Lung (tissue), 12 donors: ENCODE results near the gene KLHL26. TPM values are rescaled to one million over a fixed set of nuclear protein-coding genes. Genes with fewer than 3 reads are reported as not detected.

Source experiments
- ATAC-seq: fragments of 200-7000 bp; cut with Tn5 transposase; one replicate; pipeline ENCODE4 v1.9.1; 2020; ENCODE audit warnings: moderate number of reproducible peaks; ENCODE audit not compliant: insufficient read depth, low FRiP score
- DNase-seq, 3 donors: peaks; one replicate each; pipeline ENCODE4 v3.0.0-alpha.2; 2013 to 2017
- H3K27ac ChIP-seq, 2 donors: one replicate each; pipeline ENCODE4 v1.5.1; 2013; ENCODE audit warnings: mild to moderate bottlenecking in 2 of 2, moderate library complexity in 2 of 2, control low read depth in 1 of 2, inconsistent platforms in 1 of 2, low read depth in 1 of 2, low read length in 1 of 2
- H3K27me3 ChIP-seq, 3 donors: one replicate each; pipeline ENCODE4 v1.5.1; 2013; ENCODE audit warnings: low read length in 2 of 3; ENCODE audit not compliant: control insufficient read depth in 3 of 3, insufficient read depth in 3 of 3
- H3K36me3 ChIP-seq, 4 donors: one replicate each; pipeline ENCODE4 v1.5.1; 2013; ENCODE audit warnings: low read length in 4 of 4, mild to moderate bottlenecking in 1 of 4, moderate library complexity in 1 of 4; ENCODE audit not compliant: control insufficient read depth in 4 of 4, insufficient read depth in 4 of 4
- H3K4me1 ChIP-seq, 5 donors: one replicate each; pipeline ENCODE4 v1.5.1; 2013; ENCODE audit warnings: low read length in 5 of 5, mild to moderate bottlenecking in 2 of 5, moderate library complexity in 1 of 5; ENCODE audit not compliant: control insufficient read depth in 5 of 5, insufficient read depth in 5 of 5
- H3K4me3 ChIP-seq: one replicate; pipeline ENCODE4 v1.5.1; 2013; ENCODE audit warnings: mild to moderate bottlenecking, control low read depth, moderate library complexity
- H3K9ac ChIP-seq, 2 donors: one replicate each; pipeline ENCODE4 v1.5.1; 2013; ENCODE audit warnings: low read length in 2 of 2, control low read depth in 1 of 2; ENCODE audit not compliant: insufficient read depth in 1 of 2
- H3K9me3 ChIP-seq, 4 donors: one replicate each; pipeline ENCODE4 v1.5.1; 2013; ENCODE audit warnings: low read length in 3 of 4, mild to moderate bottlenecking in 1 of 4, moderate library complexity in 1 of 4; ENCODE audit not compliant: control insufficient read depth in 4 of 4, insufficient read depth in 3 of 4
- WGBS, 2 donors: extraction: QIAGEN DNeasy Blood & Tissue Kit; methylation state at CpG; one replicate each; pipeline ENCODE4 v1.1.7; 2013; 5-methylcytosine and 5-hydroxymethylcytosine counted together
- polyA plus RNA-seq, 2 donors: library from polyadenylated mRNA; stranded (reverse); fragments of 200-250 nt; gene quantifications; one replicate each; pipeline ENCODE4 v1.2.1, GENCODE V29; 2013
- total RNA-seq, 2 donors: library from RNA; depleted of rRNA in 1 of 2; stranded (reverse); fragments of >200 nt in 1 of 2; gene quantifications; one replicate each; pipeline ENCODE4 v1.2.1, GENCODE V29; 2014 to 2021
- TF ChIP-seq, protein P1 (sequence below): IDR thresholded peaks from 2 replicates; pipeline ENCODE4 v1.5.1; 2012; ENCODE audit warnings: mild to moderate bottlenecking; ENCODE audit errors: control extremely low read depth, extremely low read depth
- donor health status: control.
- donor health status: control.
- donor health status: Bipolar disorder and iron deficiency.
- donor health status: healthy.
- donor health status: DM: yes; HTN: yes; CAD: no.

KLHL26 gene
- total and polyA plus RNA-seq, 4 donors, result 4.1 to 18.0 (median 8.4) TPM

DNA sequence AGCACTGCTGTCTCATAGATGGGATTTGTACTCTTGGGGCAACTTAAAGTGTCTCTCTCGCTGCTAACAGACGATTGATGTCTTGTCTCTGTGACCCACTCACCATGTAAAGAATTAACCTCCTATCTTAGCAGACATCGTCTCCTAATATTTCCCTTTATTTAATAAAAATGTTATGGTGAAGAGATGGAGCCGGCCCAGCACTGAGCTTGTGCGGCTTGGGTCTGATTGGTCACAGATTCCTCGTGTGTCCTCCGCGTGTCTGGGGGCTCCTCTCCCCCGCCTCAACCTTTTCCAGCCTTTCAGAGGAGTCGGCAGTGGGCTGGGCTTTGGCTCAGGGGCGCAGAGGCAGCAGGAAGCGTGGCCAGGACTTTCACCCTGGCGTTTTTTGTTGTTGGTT is 33.5 kb downstream of the KLHL26 start:
- peaks cover 0 to 14% (median 2%) of the 10 kb centered on the region in 5 donors for H3K4me1 ChIP-seq
- H3K4me3 ChIP-seq, result no peak overlapping the region
- no peak for ATAC-seq
- H3K27me3 ChIP-seq, result no peaks in the 10 kb centered on the region
- TF ChIP-seq, protein P1, sequence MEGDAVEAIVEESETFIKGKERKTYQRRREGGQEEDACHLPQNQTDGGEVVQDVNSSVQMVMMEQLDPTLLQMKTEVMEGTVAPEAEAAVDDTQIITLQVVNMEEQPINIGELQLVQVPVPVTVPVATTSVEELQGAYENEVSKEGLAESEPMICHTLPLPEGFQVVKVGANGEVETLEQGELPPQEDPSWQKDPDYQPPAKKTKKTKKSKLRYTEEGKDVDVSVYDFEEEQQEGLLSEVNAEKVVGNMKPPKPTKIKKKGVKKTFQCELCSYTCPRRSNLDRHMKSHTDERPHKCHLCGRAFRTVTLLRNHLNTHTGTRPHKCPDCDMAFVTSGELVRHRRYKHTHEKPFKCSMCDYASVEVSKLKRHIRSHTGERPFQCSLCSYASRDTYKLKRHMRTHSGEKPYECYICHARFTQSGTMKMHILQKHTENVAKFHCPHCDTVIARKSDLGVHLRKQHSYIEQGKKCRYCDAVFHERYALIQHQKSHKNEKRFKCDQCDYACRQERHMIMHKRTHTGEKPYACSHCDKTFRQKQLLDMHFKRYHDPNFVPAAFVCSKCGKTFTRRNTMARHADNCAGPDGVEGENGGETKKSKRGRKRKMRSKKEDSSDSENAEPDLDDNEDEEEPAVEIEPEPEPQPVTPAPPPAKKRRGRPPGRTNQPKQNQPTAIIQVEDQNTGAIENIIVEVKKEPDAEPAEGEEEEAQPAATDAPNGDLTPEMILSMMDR, result no peak
- no peak for DNase-seq
- no peak overlapping the region for H3K9ac ChIP-seq
- H3K36me3 ChIP-seq, result peaks cover 0 to 47% (median 0%) of the 10 kb centered on the region in 4 donors
- peaks cover 0 to 6% (median 0%) of the 10 kb centered on the region in 4 donors for H3K9me3 ChIP-seq
- 89 to 91% methylated on average over 13 of the region's 13 CpGs for WGBS, 2 donors
- H3K27ac ChIP-seq, result no peak overlapping the region

DNA sequence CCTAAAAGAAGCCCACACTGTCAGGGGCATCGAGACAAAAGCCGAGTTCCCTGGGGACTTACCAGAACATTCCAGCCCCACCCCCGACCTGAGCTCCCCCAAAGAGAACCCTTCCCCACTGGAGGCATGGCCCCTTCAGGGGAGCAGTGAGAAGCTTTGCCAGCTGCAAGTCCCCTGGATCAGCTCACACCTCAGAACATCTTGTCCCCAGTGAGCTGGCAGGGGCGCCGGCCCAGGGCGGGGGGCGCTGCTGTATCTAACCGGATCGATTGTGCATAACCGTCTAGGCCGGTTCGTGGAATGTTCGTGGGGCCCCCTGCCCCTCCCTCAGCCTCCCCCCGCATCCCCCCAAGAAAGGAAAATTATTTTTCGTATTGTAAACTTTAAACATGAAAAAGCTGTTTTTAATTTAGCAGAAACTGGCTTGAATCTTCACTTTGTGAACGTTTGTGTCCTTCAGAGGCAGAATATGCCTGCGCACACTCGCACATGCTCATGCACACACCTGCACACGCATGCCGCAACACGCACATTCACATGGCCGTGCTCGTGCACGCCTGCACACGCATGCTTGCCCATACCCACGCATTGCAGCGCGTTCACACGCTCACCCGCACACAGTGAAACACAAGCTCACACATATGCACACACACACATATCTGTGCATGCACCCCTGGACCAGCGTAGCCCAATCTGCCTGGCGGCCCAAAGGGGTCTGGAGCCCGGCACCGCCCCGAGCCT is 34.6 kb downstream of the KLHL26 start:
- no peak overlapping the region for H3K27ac ChIP-seq
- no peak for DNase-seq
- H3K4me1 ChIP-seq, result peaks cover 0 to 14% (median 2%) of the 10 kb centered on the region in 5 donors
- peaks cover 0 to 6% (median 0%) of the 10 kb centered on the region in 4 donors for H3K9me3 ChIP-seq
- H3K9ac ChIP-seq, result no peak overlapping the region
- no peaks in the 10 kb centered on the region for H3K27me3 ChIP-seq
- no peak for ATAC-seq
- 88 to 89% methylated on average over 35 of the region's 35 CpGs for WGBS, 2 donors
- H3K36me3 ChIP-seq, result peaks cover 0 to 36% (median 0%) of the 10 kb centered on the region in 4 donors
- H3K4me3 ChIP-seq, result no peak overlapping the region
- TF ChIP-seq, protein P1, result no peak

DNA sequence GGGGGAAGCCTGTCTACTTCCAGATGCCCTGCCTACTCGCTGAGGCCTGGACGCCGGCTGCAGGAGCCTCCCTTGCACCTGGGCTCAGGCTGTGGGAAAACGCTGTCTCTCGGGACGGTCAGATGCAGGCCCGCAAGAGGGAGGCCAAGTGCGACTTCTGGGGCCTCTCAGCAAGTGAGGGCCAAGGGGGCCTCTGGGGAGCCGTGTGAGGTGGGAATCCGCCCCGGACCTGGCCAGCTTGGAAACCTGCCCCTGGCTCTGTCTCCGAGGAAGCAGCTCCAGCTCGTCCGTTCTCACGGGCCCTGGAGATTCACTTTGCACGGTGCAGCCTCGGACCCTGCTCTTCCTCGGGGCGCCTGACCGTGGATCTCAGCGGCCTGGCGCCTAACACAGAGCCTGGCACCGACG is 35.2 kb downstream of the KLHL26 start:
- no peak for ATAC-seq
- DNase-seq, result no peak
- H3K27me3 ChIP-seq, result no peaks in the 10 kb centered on the region
- H3K27ac ChIP-seq, result peak overlapping the region in 1 of 2 donors; percentile 7
- no peak overlapping the region for H3K9ac ChIP-seq
- H3K4me3 ChIP-seq, result no peak overlapping the region
- peaks cover 0 to 34% (median 0%) of the 10 kb centered on the region in 4 donors for H3K36me3 ChIP-seq
- peaks cover 0 to 6% (median 0%) of the 10 kb centered on the region in 4 donors for H3K9me3 ChIP-seq
- peaks cover 0 to 14% (median 2%) of the 10 kb centered on the region in 5 donors for H3K4me1 ChIP-seq
- TF ChIP-seq, protein P1, result no peak
- 81 to 90% methylated on average over 21 to 24 of the region's 24 CpGs for WGBS, 2 donors
